ENCODE data around the gene POGLUT3. TPM values are rescaled to one million over a fixed set of nuclear protein-coding genes. Genes with fewer than 3 reads are reported as not detected.

The POGLUT3 gene
- total and polyA plus RNA-seq, 2 of the 8 experiments (the other 6 are each of a cell fraction or from before 2014, with no cell fraction given) = 4.7 to 17.4 TPM

DNA sequence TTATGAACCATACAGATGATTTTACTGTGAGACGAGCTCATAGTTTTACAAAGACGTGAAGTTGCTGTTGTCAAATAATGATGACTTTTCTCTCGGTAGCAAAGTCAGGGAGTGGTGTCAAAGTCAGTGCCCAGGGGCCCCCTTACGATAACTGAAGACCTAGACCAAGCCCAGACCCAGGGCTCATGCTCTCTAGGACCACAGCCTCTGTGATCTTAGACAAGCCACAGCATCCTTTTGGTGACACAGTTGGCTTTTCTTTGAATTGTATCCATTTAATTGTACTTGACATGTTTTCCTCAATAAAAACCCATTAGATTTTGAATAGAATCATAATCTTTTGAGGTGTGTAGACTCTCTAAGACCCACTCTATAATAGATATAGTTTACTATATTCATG lies 17.9 kb upstream of the POGLUT3 start:
- Histone ChIP-seq H2BK5ac (ENCODE audit: low read depth, low read length) (no peak overlapping the region), H4K5ac (ENCODE audit: insufficient read length, low read depth, low read length) (no peak overlapping the region), H3K14ac (ENCODE audit: insufficient read length) (no peak overlapping the region), H3K56ac (replicated peaks; ENCODE audit: insufficient read length, low read depth, low read length) (no peak overlapping the region), H3K4me1 (replicated peaks in 1 of 4; ENCODE audit: control insufficient read depth in 3 of 4, insufficient read depth in 4 of 4, low read length in 3 of 4) (no peaks in the 10 kb centered on the region), H4K91ac (replicated peaks; ENCODE audit: insufficient read length, low read length) (no peak overlapping the region), H3K18ac (ENCODE audit: extremely low read depth, low read length) (no peak overlapping the region), H3K4ac (replicated peaks; ENCODE audit: insufficient read length, low read depth, low read length) (no peak overlapping the region), H3K36me3 (ENCODE audit: control insufficient read depth in 2 of 4, insufficient read depth in 4 of 4, low read length in 3 of 4) (peaks cover 6 to 25% (median 17%) of the 10 kb centered on the region in 4 experiments; a peak in 6 of 8 replicates), H2BK20ac (ENCODE audit: low read length) (no peak overlapping the region), H3K23ac (ENCODE audit: insufficient read length) (no peak overlapping the region), H2AK5ac (ENCODE audit: low read depth, low read length) (no peak overlapping the region), H3K4me2 (ENCODE audit: insufficient read depth in 1 of 2, low read depth in 2 of 2, low read length in 2 of 2) (no peak overlapping the region), H2AFZ (ENCODE audit: low read length) (no peak overlapping the region), H2BK15ac (ENCODE audit: low read length) (no peak overlapping the region), H4K20me1 (replicated peaks in 1 of 2; ENCODE audit: control insufficient read depth in 1 of 2, insufficient read depth in 2 of 2, low read length in 2 of 2) (no peaks in the 10 kb centered on the region), H3K27me3 (replicated peaks in 1 of 4; ENCODE audit: control insufficient read depth in 3 of 4, extremely low read depth in 1 of 4, insufficient read depth in 3 of 4, low read length in 3 of 4) (no peaks in the 10 kb centered on the region), H3K79me1 (ENCODE audit: low read depth, low read length) (no peaks in the 10 kb centered on the region), H3K23me2 (ENCODE audit: low read depth, low read length) (no peaks in the 10 kb centered on the region), H4K8ac (ENCODE audit: extremely low read depth, insufficient read depth, low read length) (no peak overlapping the region), H2BK12ac (ENCODE audit: low read depth, low read length) (no peak overlapping the region), H3K27ac (ENCODE audit: low read depth, low read length) (no peak overlapping the region), H3K9me3 (ENCODE audit: insufficient read depth in 2 of 2, low read depth in 1 of 2, low read length in 1 of 2) (peaks cover 4 to 7% of the 10 kb centered on the region in 2 experiments; a peak in 1 of 4 replicates), H2BK120ac (replicated peaks; ENCODE audit: low read depth, low read length) (no peak overlapping the region), H3K9ac (replicated peaks in 1 of 4; ENCODE audit: extremely low read depth in 1 of 4, low read depth in 3 of 4, low read length in 3 of 4) (no peak overlapping the region), H3K4me3 (ENCODE audit: extremely low read depth in 1 of 4, insufficient read depth in 2 of 4, low read depth in 3 of 4, low read length in 4 of 4) (no peak overlapping the region), H3K79me2 (ENCODE audit: control insufficient read depth in 1 of 2, insufficient read depth in 2 of 2, low read length in 2 of 2) (no peaks in the 10 kb centered on the region)
- POLR2A ChIA-PET (ENCODE audit: partially characterized antibody) = no interaction called here
- CTCF ChIA-PET (ENCODE audit: partially characterized antibody) = interaction anchor here (0.6 kb wide), 1 partner anchor 126 kb away, joined by 4 read pairs; no protein-coding TSS in a partner anchor
- WGBS, 2 experiments (ENCODE audit: extremely low coverage in 1 of 2, insufficient coverage in 1 of 2, insufficient read length in 1 of 2, insufficient replicate concordance in 2 of 2, low coverage in 1 of 2, low lambda C conversion rate in 2 of 2, missing lambda C conversion rate in 1 of 2) = 96% methylated on average over 4 of the region's 4 CpGs; no CpG with 5 or more reads in 1 of the 2 experiments
- DNase-seq (ENCODE audit: low read depth in 1 of 2, low spot score in 2 of 2) = no peak
- FAIRE-seq = no peak
- TF ChIP-seq KDM4A (IDR thresholded peaks at IDR 0.05; ENCODE audit: low read depth, low read length, severe bottlenecking) (no peak), JUN (IDR thresholded peaks at IDR 0.05; ENCODE audit: low read depth, low read length) (no peak), EGR1 (IDR thresholded peaks at IDR 0.05; ENCODE audit: borderline replicate concordance, low read depth, low read length) (no peak), CREB1 (IDR thresholded peaks at IDR 0.05) (no peak), NRF1 (IDR thresholded peaks at IDR 0.05; ENCODE audit: low read depth, low read length) (no peak)
- TF ChIP-seq, protein P1, sequence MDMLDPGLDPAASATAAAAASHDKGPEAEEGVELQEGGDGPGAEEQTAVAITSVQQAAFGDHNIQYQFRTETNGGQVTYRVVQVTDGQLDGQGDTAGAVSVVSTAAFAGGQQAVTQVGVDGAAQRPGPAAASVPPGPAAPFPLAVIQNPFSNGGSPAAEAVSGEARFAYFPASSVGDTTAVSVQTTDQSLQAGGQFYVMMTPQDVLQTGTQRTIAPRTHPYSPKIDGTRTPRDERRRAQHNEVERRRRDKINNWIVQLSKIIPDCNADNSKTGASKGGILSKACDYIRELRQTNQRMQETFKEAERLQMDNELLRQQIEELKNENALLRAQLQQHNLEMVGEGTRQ (IDR thresholded peaks at IDR 0.05; ENCODE audit: low read length) = no peak
